PC-3 (cell line): ENCODE results near the gene ARRB1.

Source experiments
- CTCF ChIP-seq: fragments of 300-600 bp; sonication (generic); conservative IDR thresholded peaks from 2 replicates; pipeline ENCODE4 v1.5.1; 2017; ENCODE audit warnings: antibody characterized with exemption, low read depth, mild to moderate bottlenecking, low read length
- EZH2 ChIP-seq: fragments of 300-600 bp; sonication (generic); IDR thresholded peaks from one replicate; pipeline ENCODE4 v1.6.1; 2017; ENCODE audit warnings: antibody characterized with exemption, mild to moderate bottlenecking, low read length; ENCODE audit not compliant: unreplicated experiment
- EZH2phosphoT487 ChIP-seq: fragments of 300-600 bp; sonication (generic); IDR thresholded peaks from 2 replicates; pipeline ENCODE4 v1.6.1; 2018; ENCODE audit warnings: mild to moderate bottlenecking, antibody characterized with exemption, low read length, borderline replicate concordance

- TF ChIP-seq CTCF = no peak
- no peak for TF ChIP-seq EZH2
- no peak for TF ChIP-seq EZH2phosphoT487
These were observed 104.7 kb downstream of the ARRB1 start for GRCh38 chr11:75246671-75247350.
